HG02763 (cell line): ENCODE results near the gene GADL1.

ENCODE experiments used
- ATAC-seq: cut with Tn5 transposase; IDR thresholded peaks from one replicate; pipeline ENCODE4 v1.9.1; 2021; ENCODE audit warnings: mild to moderate bottlenecking, moderate library complexity; ENCODE audit not compliant: unreplicated experiment

GADL1 gene

DNA sequence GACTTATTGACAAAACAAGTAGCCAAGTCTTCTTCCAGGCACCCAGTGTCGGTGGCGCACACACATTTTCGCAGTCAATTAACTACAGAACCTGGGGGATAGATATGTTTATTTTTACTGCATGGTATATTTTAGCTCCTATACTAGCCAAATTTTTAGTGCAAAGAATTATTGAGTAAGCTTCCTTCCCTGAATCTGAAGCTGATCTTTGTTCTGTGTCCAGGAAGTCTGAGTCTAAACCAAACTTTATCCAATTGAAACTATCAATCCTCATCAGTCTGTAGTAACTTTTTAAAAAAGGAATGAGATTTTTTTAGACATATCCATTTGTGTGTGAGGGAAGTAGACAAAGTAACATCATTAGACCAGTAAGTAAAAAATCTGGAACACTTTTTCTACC, 133.1 kb downstream of the GADL1 start:
- no peak for ATAC-seq

DNA sequence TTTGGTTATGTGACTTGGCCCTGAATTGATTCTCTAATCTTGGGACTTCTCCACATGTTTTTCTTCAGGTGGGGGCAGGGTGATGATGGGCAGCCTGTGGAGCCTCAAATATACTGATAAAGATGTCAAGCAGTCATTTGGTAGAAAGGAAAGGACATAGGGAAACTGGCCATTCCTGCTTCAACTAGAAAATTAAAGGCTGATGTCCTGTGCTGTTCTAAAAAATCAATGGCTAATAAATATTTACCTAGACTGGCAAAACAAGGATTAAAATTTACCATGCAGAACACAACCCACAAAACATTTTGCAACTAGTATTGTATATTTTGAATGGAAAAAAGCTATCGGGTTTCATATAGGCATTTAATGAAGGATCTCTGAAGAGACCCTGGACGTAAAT, 133.7 kb downstream of the GADL1 start:
- ATAC-seq, result no peak

DNA sequence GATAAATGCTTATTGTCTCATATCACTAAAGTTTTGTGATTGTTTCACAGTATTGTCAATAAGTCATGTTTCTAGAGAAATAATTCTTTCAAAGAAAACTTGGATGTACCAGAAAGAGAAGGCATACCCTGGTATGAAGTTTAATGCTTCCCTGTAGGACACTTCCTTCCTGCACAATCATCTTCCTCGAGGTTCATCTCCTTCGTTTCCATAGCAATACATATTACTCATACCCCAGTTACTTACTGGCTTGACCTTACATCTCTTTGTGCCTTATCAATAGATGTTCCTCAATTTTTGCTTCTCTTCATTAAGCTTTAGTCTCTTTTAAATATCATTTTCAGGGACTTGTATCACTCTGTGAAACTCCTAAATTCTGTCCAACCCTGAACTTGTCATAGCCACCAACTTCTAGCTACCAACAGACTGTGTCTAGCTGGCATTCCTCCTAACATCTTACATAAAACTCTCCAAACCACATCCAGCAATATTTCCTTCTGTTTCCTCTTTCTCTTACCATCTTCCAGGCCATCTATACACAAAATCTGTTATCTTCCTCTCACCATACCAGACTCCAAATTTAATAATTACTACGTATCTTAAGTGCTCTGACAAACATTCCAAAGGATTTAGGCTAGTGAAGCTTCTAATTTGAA, 134.3 kb downstream of the GADL1 start:
- ATAC-seq, result no peak

DNA sequence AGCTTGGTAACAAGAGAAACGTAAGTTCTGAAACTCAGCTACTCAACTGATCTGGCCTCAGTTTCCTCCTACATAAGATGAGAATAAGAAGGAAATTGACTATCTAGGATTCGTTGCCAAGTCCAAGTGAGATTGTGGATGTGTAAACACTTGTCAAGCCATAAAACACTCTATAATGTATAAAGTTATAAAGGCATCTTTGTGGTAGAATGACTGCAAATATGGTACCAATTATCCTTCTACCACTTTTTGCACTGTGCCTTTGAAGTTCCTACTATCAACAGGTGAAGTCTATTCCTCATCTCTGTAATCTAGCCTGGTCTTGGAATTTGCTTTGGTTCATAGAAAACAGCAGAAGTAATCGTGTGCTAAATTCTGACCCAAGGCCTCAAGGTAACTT, 138.2 kb downstream of the GADL1 start:
- ATAC-seq, result no peak

DNA sequence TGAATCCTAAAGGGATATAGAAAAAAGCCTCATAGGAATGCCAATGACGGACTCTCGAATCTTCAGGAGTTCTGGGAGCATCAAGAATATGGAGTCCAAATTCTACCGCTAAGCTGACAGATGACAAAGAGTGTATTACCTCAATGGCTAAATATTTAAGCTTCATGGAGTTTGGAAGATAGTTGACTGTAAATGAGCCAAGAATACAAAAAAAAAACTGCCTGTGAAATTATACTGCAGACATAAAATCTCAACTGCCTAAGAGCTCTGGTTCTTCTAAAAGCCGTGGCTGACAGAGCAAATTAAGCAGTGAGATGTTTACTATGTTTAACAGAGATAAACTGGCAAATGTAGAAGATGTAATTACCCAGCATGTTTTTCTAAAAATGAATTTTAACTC, 140.0 kb downstream of the GADL1 start:
- ATAC-seq, result no peak

DNA sequence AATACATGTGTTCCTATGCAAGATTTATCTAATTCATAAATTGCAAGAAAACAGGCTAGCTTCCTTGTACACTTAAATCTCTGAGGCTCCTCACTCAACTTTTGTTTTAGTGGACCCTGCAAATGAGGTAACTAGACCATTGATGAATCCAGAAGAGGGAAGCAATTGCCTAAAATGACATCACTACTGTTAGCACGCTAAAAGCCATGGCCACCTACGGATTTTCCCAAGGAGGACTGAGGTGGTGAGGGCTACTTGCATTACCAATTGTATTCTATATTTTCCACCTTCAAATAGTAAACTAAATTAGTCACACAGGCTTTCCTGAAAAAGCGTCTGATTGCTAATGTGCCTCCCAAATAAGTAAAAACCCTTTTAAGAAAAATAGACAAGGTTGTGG, 140.7 kb downstream of the GADL1 start:
- no peak for ATAC-seq

DNA sequence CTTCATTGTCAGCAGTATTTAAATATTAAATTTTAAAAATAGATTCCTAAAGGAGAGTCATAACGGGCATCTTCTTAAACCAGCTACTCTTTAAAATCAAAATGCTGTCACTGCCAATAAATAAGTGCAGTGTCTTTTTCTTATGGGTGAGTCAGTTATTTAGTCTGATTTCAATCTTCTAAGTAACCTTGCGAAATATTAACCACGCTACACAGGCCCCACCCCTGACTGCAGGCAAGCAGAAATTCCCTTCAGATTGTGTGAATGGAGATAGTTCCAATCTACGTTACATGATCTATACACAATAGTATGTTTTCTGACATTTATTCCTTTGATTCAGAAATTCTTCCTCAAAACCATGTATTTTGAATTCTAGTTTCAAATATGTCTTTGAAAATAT, 141.5 kb downstream of the GADL1 start:
- no peak for ATAC-seq

DNA sequence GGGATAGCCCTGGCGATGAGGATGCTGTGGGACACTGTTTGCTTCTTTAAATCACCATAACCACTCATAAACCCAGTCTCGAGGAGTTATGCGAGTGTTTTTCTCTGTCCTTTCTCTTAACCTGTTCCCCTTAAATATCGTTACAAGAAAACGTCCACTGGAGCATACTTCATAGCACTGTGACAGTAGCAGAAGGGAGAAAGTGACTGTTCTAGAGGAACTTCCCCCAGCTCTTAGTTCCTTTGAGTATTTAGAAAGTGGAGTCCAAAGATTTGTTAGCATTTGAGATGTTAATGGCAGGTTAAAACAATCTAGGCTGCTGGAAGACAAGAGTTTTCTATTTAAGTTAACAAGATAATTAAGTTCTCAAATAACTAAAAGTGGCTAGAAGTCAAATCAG, 142.0 kb downstream of the GADL1 start:
- no peak for ATAC-seq

DNA sequence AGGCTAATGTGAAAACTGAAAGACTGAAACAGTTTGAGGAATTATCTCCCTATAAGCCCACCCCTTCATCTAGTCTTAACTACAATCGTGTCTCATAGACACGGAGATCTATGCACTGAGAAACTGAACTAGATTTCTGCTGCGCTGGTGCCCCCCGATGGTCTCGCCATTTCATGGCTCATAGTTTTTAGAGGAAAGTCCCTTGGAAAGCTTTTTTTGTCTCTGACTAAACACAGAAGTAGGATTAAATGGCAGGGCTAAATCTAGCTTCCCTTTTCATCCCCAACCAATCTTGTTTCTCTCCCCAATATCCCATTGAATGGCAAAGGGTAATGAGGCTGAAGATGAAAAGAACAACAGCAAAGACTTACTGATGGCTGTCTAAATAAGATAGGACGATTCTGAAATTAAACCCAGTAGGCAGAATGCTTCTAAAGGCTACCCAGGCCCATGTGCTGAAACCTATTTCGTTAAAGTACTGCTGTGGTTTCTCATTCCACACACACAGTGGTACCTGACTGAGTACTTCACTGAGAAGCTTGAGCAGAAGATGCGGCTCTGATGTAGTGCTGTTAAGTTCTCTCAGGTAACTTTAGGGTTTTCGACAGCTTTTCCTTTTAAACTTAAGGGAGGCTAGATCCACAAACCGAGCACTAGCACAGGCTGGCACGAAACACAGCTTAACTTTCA, 142.7 kb downstream of the GADL1 start:
- no peak for ATAC-seq

DNA sequence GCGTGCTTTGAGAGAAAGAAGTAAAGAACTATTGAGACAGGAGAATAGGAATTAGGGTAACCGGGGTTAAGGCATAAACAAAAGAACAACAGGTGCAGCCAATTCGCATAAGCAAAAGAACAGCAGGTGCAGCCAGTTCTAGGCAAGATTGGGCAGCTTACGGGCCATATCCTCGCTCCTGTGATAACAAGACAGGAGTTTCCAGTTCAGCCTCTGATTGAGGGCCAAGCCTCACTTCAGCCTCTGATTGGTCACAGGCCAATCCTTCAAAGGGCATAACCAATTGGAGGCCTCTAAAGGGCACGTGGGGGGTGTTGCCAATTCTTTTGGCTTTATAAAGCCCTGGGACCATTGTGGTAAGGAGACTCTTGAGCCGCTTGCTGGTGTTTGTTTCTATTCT, 143.5 kb downstream of the GADL1 start:
- no peak for ATAC-seq

DNA sequence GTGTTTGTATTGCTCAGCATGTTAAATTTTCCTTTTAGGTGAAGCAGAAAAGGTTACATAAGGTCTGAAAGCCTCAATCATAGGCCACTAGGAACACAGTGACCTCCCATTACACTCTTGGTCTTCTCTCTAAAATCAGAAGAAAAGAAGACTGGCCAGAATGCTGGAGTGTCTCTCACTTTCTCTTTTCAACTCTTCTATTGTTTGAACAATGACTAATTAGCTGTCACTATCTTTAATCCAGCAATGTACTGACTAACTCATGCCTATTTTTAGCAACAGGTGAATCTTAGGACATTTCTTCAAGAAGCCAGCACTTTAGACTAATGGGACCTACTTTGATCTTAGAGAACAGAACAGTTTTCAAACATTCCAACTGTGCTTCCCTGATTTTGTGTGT, 145.2 kb downstream of the GADL1 start:
- ATAC-seq, result no peak

DNA sequence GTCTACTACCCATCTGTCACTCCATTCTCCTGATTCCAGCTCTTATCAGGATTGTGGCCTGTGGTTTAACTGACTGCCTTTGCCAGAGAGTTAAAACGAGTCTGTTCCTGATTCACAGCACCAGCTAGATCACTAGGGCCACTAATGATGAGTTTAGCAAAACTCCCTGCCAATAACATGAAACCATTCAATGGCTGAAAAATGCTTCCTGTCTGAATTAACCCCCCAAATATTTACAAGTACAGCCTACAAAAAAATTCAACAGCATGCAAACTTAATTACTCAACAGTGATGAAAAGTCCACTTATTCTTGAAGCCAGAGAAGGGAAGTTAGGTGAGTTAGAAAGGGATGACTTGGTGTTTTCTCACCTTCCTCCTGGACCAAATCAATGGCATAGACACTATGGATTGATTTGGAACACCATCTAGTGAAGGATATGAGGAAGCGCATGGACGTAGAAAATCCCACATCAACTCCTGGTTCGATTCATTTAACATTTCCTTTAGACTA, 146.6 kb downstream of the GADL1 start:
- no peak for ATAC-seq

DNA sequence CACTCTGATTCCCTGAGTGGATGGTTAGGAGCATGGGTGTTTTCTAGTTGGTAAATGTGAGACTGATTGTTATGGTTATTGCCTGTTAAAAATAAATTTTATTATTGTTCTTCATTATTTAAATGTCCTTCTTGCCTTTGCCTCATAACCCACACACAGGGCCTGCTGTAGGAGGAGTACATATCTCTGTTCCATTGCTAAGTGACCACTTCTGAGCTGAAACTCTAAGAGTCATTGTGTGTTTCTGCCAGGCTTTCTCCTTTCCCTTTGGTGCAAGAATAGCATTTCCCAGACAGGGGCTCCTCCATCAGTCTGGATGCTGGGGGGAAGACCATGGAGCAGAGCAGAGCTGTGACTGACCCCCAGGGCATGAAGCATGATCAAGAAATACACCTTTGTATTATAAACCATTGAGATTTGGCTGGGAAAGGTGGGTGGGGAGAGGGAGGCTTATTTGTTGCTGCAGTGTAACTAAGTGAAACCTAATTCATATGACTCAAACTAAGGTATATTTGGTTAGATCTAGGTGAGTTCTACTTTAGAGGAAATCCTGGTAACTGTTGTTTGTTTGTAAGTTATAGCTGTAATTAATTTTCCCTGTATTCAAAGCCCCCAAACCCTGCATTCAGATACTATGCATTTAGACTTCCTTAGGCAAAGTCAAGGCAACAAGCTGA, 150.7 kb downstream of the GADL1 start:
- no peak for ATAC-seq

DNA sequence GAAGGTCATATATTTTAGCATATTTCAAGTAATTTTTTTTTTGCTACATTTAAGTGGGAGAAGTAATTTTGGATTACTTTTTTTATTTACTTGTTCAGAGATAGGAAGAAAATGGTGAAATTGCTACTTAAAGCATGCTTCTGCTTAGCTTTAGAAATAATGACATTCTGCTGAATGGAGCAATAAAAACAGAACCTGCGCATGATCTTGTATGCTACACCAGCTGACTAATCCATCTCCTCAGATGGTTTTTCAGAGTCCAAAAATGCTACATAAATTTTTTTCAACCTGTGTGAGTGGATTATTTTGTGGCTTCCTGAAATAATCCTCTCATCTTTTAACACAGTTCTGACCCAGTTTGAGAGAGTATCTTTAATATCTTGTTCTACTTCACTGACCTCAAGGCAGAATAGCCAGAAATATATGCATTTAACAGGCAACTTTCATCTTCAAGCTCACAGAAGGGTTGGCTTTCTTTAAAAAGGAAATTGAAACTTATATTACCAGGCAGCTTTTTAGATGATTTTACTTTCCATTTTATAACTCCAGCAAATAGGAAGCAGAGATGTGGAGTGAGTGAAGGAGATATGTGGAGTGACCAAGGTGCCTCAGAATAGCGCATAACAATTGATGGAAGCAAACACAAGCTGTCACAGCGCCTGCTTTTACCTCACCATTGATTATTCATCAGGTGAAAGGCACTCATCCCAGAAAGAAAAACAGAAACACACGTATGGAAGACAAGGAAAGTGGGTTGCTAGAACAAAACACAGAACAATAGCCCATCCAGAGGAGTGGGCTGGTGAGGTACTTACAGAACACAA, 151.5 kb downstream of the GADL1 start:
- ATAC-seq, result no peak

DNA sequence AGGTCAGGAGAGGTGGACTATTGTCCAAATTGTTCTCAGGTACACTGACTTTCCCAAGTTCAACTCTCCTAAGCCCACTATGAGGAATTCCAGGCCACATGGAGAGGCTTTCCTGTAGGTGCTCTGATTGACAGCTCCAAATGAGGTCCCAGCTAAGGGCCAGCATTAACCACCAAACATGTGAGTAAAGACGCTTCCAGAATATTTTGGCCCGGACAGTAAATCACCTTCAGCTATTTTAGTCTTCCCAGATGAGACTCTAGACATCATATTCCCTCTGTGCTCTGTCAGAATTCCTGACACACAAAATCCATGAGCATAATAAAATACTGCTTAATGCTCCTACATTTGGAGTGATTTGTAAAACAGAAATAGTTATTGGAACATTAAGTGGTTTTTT, 152.6 kb downstream of the GADL1 start:
- no peak for ATAC-seq

DNA sequence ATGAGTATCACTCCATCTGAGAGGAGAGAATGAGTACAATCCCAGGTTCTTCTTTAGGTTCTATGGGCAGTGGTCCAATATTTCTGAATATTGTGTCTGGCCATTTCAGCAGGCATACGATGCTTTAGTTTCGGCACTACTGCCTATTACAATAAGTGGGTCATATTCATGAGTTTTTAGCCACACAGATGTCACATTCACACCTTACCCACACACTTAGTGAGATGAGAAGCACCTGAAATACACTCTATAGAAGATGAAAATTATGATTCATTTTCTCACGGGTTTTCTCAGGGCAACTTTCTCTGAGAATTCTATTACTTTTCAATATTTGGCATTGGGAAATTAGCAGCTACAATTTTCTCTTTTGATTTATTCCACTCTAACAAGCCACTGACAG, 155.9 kb downstream of the GADL1 start:
- ATAC-seq, result no peak

DNA sequence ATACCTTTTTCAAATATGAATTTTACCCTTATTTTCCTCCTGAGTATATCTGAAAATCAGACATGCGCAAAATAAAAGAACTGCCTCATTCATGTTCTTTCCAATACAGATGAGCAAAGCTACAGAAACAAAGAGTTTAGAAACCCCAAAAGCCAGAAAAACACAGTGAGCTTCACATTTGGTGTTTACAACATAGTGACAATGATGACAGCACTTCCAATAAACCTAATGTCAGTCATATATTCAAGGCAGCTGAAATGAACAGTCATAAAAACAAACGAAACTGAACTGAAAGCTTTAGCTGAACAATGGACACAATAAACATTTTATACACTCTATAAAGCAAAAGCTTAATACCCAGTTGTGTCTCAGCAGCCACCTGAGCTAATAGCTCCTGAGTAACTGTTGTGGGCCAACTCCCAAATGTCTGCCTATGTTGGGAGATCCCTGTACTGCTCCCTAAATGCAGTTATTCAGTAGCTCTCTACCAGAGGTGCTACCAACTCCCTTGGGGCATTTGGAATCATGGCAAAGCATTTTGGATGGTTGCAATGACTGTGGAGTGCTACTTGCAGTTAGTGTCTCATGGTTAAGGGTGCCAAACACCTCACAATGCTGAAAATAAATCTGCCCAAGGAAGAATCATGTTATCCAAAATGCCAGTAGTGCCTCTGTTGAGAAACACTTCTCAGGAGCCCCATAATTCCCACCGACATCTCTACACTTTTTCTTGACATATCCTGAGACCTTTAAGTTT, 156.5 kb downstream of the GADL1 start:
- no peak for ATAC-seq

DNA sequence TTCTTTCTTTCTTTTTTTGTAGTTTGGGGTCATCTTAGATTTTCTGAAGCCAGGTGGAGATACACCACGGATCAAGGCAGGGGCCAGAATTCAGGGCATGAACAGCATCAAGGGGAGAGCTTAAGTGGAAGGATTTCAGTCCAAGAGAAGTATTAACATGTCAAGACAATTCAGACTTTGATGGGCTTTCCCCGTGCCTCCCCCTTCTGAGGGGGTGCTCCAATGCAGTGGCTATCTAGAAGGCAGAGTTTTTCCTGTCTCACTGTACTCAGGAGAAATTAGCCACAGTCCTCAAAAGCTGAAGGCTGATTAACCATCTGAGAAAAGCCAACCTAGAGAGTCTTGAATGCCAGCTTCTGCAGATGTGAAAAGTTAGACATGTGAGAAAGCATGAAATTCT, 160.8 kb downstream of the GADL1 start:
- ATAC-seq, result no peak

DNA sequence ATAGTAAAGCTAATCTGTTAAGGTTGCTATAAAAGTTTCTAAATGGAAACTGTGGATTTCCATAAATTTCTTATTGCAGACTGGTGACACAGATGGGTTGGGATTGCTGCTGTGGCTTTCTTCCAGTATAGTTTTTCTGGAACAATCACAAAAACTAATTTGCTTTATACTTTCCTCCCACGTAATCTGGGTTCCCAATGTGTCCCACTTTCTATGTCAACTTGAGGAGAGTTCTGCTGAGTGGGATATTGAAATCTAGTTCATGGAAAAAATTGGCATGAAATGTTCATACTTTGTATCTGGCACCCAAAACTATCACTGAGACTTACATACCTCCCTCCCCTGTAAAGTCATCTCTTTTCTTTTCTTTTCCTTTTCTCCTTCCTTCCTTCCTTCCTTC, 161.3 kb downstream of the GADL1 start:
- no peak for ATAC-seq

DNA sequence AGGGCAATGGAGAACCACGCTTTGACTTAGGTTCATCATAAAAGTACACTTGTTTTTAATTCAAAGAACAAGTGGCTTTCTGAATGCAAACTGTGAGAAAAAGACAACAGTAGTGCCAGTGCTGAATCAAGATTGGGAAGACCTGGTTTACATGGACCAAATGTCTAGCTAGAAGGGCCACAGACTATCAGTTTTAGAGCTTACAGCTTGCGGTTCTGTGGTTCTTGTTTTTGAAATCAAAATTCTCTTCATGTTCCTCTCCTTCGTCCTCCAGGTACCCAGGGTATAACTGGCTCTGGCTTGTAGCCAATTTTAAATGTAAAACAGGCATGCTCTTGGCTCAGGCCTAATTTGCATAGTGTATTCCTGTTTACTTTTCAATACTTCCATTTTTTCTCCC, 163.5 kb downstream of the GADL1 start:
- ATAC-seq, result no peak

DNA sequence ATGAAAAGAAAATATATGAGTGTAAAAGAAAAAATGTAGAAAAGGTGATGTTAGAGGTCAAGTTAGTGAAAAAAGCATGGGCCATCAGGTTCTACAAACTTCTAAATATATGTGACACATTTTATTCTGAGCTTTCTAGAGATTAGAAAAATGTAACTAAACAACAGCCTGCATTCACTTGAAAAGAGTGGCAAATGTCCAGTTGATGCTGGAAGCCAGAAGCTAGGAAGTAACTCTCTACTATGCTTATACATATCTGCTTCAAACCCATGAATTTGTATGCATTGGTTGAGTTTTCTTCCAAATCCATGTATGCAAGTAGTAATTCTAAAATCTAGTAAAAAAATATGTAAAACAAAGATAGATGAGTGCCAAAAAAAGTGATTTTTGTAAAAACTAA, 164.5 kb downstream of the GADL1 start:
- ATAC-seq, result no peak
